Calu3 (cell line): Measurements from ENCODE around the gene BAZ2A. TPM values are rescaled to one million over a fixed set of nuclear protein-coding genes. Genes with fewer than 3 reads are reported as not detected.

Experiments used
- BruUV-seq: library from RNA; stranded (reverse); fragments of 400-500 nt; replicated peaks from 2 replicates; lab custom pipeline; 2021; lab: Mats Ljungman, UMichigan
- CTCF ChIA-PET: fragments of 300-600 bp; sonication (Branson Sonifier 250); formaldehyde crosslinking; loops from one replicate; lab custom pipeline; 2022; ENCODE audit warnings: antibody characterized with exemption; lab: Charles Lee
- DNase-seq: peaks from one replicate; pipeline ENCODE4 v3.0.0; 2022
- H3K27ac Mint-ChIP-seq: one replicate; pipeline ENCODE4 v1.8.0; 2022; ENCODE audit warnings: mixed read lengths; ENCODE audit not compliant: unreplicated experiment
- H3K27me3 Mint-ChIP-seq: one replicate; pipeline ENCODE4 v1.8.0; 2022; ENCODE audit warnings: mixed read lengths; ENCODE audit not compliant: unreplicated experiment
- H3K36me3 Mint-ChIP-seq: one replicate; pipeline ENCODE4 v1.8.0; 2022; ENCODE audit warnings: mild to moderate bottlenecking, moderate library complexity, mixed read lengths; ENCODE audit not compliant: insufficient read depth, unreplicated experiment
- H3K4me1 Mint-ChIP-seq: one replicate; pipeline ENCODE4 v1.8.0; 2022; ENCODE audit warnings: mild to moderate bottlenecking, low read depth, mixed read lengths; ENCODE audit not compliant: unreplicated experiment
- H3K4me3 Mint-ChIP-seq: one replicate; pipeline ENCODE4 v1.8.0; 2022; ENCODE audit warnings: mild to moderate bottlenecking, low read depth, moderate library complexity, mixed read lengths; ENCODE audit not compliant: unreplicated experiment
- H3K9me3 Mint-ChIP-seq: one replicate; pipeline ENCODE4 v1.8.0; 2022; ENCODE audit warnings: low read depth, mixed read lengths; ENCODE audit not compliant: unreplicated experiment
- CTCF ChIP-seq: fragments of 200-600 bp; IDR thresholded peaks from one replicate; pipeline ENCODE4 v1.8.0; 2022; ENCODE audit warnings: antibody characterized with exemption; ENCODE audit not compliant: unreplicated experiment
- intact Hi-C: fragments of 100-400 bp; cut with micrococcal nuclease; formaldehyde crosslinking; loops from one replicate; pipeline ENCODE4 v1.10.0; 2022; ENCODE audit not compliant: unreplicated experiment
- total RNA-seq: library from RNA; stranded (reverse); gene quantifications from 2 replicates; pipeline ENCODE4 v1.2.3, GENCODE V29; 2022

Gene BAZ2A
- total RNA-seq, 1 experiment from 2014 or later, result 158 TPM

GRCh38 chr12:56671608-56672007 lies 41.5 kb upstream of the BAZ2A start:
- H3K27ac Mint-ChIP-seq, result peak overlapping the region; percentile 29
- peaks cover 93% of the 10 kb centered on the region for H3K36me3 Mint-ChIP-seq
- no peak for TF ChIP-seq CTCF
- CTCF ChIA-PET, result no interaction called here
- no peaks in the 10 kb centered on the region for H3K9me3 Mint-ChIP-seq
- H3K27me3 Mint-ChIP-seq, result no peaks in the 10 kb centered on the region
- H3K4me3 Mint-ChIP-seq, result no peak overlapping the region
- no TSS peak for BruUV-seq
- intact Hi-C loops, result no loop called here
- DNase-seq, result no peak
- peaks cover 30% of the 10 kb centered on the region for H3K4me1 Mint-ChIP-seq

- no TSS peak for BruUV-seq
- Mint-ChIP-seq H3K4me3 (no peak overlapping the region), H3K36me3 (peaks cover 93% of the 10 kb centered on the region), H3K9me3 (no peaks in the 10 kb centered on the region), H3K27me3 (no peaks in the 10 kb centered on the region), H3K4me1 (peaks cover 23% of the 10 kb centered on the region), H3K27ac (no peak overlapping the region)
- intact Hi-C loops, result no loop called here
- CTCF ChIA-PET, result no interaction called here
- no peak for TF ChIP-seq CTCF
- DNase-seq, result no peak
These were observed 40.7 kb upstream of the BAZ2A start for GRCh38 chr12:56670836-56671235.

- CTCF ChIA-PET, result interaction anchor here (1.0 kb wide), 1 partner anchor 16 kb away, joined by 5 read pairs; no protein-coding TSS in a partner anchor
- no peaks in the 10 kb centered on the region for H3K9me3 Mint-ChIP-seq
- TF ChIP-seq CTCF, result no peak
- no peaks in the 10 kb centered on the region for H3K27me3 Mint-ChIP-seq
- peaks cover 98% of the 10 kb centered on the region for H3K36me3 Mint-ChIP-seq
- no peak overlapping the region for H3K4me3 Mint-ChIP-seq
- no TSS peak for BruUV-seq
- peak overlapping the region; percentile 30 for H3K27ac Mint-ChIP-seq
- no peak for DNase-seq
- H3K4me1 Mint-ChIP-seq, result peaks cover 23% of the 10 kb centered on the region
- intact Hi-C loops, result no loop called here
These were observed 38.0 kb upstream of the BAZ2A start for GRCh38 chr12:56668197-56668457.

- Mint-ChIP-seq H3K4me3 (no peak overlapping the region), H3K36me3 (peaks cover 83% of the 10 kb centered on the region), H3K4me1 (peaks cover 9% of the 10 kb centered on the region), H3K27ac (no peak overlapping the region), H3K27me3 (no peaks in the 10 kb centered on the region), H3K9me3 (no peaks in the 10 kb centered on the region)
- no TSS peak for BruUV-seq
- CTCF ChIA-PET, result interaction anchor here (0.6 to 0.7 kb wide), 3 partner anchors 14 to 821 kb away, joined by 3 to 7 read pairs (median 6); no protein-coding TSS in a partner anchor
- no peak for DNase-seq
- intact Hi-C loops, result no loop called here
- TF ChIP-seq CTCF, result no peak
These were observed 32.0 kb upstream of the BAZ2A start for GRCh38 chr12:56661979-56662638.
